NCI-H146 treated with DMSO at 0.1 percent for 48 hours (cell line): ENCODE results near the gene DDX41.

Source experiments
- DNase-seq: peaks from one replicate; lab custom pipeline; 2025; ENCODE audit not compliant: unreplicated experiment; lab: John Stamatoyannopoulos, UW

The DDX41 gene

DNA sequence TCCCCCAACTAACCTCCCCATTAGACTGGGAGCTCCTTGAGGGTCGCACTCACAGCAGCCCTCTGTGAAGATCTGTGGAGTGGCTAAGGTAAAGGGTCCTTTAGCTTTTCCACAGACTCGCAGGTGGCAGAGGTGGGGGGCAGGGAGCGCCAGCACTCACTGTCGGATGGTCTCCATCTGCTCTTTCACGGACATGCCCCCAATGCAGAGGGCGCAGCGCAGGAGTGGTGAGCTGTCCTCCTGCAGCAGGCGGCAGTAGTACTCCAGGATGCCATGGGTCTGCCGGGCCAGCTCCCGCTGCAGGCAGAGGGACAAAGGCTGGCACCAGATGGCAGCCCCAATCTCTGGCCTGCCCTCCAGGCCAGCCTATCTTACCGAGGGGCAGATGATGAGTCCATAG lies 2.2 kb downstream of the DDX41 start:
- DNase-seq: no peak

DNA sequence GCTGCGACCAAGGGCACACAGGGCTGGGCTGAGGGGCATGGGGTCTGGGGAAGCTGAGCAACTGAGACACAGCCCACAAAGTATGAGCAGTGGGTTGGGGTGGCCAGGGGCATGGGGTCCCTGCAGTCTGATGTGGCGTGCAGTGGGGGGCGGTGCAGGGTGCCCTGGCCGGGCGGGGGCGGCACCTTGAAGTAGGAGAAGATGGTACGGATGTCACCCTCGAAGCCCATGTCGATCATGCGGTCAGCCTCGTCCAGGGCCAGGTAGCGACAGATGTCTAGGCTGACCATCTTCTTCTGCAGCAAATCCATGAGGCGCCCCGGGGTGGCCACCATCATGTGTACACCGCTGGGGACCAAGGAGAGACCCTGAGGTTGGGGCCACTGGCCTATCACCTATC lies 3.3 kb downstream of the DDX41 start:
- no peak for DNase-seq

DNA sequence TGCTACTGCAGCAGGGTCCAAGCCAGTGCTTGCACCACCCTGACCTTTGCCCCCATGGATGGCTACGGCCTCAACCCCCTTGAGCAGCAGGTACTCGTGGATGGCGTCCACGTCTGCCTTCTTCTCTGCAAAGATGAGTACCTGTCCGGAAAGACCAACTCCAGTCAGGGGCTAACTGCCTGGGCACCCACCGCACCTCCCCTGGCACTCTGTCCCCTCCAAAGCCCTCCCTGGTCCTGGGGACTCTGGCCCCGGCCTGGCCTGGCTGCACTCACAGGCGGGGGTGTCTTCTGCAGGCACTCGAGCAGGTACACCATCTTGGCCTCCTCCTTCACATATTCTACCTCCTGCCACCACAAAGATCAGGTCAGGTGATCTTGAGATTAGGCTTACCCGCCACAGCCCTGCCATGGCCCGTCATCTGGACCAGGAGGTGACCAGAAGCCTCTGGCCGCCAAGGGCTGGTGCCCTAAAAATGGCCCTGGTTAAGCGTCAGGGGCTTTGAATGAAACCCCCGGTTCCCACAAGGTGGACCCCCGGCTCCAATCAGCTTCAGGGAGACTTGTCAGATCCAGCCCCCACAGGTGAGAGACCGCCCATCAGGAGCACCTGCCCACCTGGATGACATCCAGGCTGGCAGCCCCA lies 3.9 kb downstream of the DDX41 start:
- no peak for DNase-seq

DNA sequence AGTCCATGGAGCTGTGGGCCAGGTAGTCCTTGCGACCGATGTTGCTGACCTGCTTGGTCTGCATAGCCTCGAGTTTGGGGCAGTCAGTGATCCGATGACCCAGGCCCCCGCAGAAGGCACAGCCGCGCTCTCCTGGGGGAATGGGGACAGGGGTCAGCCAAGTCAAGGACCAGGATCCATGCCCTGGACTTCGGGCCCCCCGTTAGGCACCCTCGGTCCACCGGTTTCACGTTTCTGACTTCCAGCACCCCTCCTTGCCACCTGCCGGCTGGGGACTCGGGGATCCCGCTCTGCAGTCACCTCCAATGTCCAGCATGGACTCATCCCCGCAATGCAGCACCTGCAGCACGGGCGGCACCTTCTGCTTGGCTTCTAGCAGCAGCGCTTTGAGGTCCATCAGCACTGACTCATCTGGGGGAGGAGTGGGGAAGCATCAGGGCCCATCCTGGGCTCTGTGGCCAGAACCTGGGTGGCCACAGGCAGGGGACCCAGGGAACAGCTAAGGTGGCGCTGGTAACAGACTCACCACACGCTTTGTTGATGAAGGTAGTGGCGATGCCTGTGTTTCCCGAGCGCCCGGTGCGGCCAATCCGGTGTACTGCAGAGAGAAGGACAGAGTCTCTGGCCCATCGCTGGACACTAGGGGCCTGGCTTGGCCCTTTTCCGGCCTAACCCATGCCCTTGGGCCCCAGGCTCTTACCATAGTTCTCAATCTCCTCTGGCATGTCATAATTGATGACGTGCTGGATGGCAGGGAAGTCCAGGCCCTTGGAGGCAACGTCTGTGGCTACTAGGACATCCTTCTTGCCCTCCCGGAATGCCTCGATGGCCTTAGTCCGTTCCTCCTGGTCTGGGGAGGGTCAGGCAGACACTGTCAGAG lies 4.7 kb downstream of the DDX41 start:
- DNase-seq: no peak

DNA sequence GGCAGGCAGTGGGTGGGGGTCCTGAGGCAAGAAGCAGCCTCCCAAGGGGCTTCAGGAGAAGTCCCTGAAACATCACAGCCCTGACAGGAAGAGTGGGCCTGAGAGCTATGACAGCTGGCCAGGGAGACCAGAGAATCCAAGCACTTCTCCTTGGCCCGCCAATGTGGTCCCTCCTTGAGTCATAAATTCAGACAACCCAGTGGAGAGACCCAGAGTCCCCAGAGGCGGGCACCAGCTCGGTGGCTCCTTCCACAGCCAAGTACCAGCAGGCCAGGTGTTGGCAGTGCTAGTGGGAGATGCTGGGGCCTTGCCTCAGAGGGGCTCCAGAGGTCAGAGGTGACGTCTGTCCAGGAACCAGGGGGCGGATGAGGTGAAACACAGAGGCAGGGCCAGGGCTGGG lies 5.6 kb downstream of the DDX41 start:
- DNase-seq: no peak

DNA sequence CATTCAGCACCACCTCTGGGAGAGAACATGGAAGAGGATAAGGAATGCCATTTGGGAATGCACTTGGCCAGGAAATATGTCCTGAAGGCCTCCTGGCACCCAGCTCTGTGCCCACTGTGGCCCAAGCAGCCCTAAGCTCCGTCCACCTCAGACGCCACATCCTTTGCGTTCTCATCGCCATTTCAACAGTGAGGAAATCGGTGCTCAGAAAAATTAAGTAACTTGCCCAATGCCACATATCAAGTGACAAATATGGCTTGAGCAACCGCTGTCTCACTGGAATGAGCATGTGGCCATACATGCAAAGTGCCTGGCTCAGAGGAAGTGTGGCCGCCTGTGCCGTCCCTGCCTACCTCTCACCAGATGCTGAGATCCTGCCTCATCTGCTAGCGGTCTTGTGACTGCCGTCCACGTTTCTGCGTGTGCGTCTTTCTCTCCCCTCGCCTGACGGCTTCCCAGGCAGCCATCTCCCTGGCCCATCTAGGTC lies 6.2 kb downstream of the DDX41 start:
- no peak for DNase-seq

DNA sequence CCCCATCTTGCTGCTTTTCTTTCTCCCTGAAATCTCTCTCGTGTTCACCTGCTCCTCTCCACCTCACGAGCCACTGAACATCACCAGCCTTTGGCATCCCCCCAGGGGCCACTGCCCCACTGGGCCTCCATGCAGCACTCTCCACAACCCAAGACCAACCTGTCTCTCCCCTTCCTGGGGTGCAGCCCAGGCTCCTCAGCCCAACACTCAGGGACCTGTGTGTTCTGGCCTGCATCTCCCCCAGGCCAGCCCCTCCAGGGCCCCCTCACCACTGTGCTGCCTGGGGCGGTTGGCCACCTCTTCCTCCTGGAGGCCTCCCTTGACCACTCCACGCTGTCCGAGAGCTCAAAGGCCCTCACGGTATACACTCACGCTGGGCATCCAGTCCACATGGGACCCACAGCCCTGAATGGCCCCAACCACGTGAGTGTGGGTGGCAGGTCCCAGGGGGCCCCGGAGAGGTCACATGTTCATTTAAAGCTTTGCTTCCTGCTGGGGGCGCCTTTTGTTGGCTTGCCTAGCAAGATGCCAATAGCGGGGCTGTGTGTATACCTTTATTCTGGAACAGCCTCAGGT lies 6.7 kb downstream of the DDX41 start:
- DNase-seq: no peak

DNA sequence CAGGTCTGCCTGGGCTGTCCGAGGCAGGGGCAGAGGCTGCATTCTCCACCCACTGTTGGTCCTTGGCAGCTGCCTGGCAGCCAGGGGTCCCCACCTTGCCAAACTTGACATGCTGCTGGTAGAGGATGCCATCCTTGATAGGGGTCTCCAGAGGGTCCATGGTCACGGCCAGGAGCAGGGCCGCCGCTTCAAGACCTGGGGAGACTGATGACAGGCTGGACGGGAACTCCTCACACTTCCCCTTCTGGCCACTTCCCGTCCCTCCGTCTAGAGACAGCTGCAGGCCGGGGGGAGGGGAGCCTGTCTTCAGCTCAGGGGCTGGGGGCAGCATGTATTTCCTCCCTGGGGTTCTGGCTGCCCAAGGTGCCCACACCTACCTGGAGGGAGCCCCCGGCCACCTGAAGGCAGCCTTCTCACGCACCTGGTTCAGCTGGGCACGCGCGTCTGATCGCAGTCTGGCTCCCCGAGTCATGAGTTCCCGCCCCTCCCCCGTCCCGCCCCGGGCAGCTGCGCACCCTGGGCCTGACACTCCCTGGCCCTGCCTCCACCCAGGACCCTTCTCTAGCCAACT lies 7.3 kb downstream of the DDX41 start, which contains the start of gene DOK3:
Gene DOK3 (minus strand): TSS at position 446 of the 571 bp plus-strand sequence. CDS start 286 bp downstream, at position 160.
- DNase-seq: no peak

DNA sequence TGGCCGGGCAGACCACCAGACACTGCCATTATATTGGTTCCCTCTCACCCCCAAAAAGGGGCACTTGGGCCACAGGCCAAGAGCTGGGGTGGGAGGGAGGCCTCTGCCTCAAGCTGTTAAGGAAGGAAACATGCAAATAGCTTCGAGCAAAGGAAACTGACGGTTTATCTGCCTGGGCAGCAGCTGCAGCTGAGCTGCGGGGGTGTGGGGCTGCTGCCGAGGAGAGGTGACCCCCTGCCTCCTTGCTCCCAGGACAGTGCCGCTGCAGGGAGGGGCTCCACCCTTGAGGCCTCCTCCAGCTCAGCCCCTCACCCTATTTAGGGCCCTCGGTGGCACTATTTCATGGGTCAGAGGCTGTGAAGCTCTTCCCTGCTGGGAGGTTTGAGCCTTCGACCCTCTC lies 7.9 kb downstream of the DDX41 start:
- DNase-seq: no peak

DNA sequence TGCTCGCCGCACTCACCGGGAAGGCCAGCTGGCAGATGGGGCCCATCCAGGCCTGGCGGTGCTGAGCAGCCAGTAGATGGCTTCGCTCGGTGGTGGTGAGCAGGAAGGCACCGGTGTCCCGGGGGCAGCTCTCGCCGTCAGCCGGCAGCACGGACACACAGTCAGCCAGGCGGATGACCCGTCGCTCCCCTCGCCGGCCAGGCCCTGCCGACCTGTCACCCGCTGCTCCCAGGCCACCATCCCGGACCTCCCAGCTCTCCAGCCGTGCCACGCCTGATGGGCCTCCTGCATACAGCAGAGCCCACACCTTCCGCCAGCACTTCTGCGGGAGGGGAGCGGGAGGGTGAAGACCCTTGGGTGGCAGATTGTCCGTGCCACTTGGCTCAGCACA lies 8.5 kb downstream of the DDX41 start:
- DNase-seq: no peak

DNA sequence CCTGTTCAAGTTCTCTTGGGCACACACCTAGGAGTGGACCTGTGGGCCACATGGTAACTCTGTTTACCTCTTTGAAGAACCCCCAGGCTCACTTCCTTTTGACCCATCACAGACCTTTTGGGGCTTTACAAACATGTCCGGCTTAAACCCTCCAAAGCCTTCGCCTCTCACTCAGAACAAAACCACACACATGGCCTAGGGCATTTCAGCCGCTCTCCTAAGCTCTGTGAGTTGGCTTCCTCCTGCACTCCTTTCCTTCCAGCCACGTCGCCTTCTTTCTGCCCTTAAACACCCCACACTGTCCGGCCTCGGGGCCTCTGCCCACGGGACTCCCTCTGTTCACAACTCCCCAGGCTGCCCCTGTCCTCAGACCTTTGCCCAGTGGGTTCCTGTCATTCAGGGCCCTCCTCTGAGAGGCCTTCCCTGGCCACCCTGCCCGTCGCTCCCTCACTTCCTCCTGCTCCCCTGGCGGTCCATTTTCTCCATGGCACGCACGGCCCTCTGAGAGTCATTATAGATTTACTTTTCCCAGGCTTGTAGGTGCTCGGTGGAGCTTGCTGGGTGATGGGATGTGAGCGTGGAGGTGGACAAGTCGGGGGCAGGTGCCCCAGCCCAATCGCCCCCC lies 9.1 kb downstream of the DDX41 start:
- no peak for DNase-seq

DNA sequence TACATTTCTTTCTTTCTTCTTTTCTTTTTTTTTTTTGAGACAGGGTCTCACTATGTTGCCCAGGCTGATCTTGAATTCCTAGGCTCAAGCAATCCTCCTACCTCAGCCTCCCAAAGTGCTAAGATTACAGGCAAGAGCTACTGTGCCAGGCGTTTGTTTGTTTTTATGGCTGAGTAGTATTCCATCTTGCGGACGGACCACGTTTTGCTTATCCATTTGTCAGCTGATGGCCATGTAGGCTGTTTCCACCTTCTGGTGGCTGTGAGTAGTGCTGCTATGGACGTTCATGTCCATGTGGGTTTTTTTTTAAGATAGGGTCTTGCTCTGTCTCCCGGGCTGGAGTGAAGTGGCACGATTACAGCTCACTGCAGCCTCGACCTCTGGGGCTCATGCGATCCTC lies 9.6 kb downstream of the DDX41 start:
- DNase-seq: no peak

DNA sequence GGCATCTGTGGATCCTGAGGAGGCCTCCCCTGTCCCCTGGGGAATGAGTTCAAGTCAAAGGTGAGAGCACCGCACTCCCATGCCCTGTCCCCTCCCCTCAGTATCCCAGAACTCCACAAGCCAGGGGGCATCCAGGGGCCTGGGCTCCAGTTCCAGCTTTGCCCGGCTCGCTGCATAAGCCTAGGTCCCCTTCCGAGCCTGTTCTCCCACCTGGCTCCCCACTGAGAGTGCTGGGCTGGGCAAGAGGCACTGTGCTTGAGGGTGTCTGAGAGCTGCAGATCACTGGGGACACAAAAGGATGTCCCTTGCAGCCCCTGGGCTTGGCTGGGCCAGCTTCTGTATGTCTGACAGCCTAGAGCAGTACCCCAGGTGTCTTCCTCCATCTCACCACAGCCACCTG lies 11.7 kb downstream of the DDX41 start:
- no peak for DNase-seq

DNA sequence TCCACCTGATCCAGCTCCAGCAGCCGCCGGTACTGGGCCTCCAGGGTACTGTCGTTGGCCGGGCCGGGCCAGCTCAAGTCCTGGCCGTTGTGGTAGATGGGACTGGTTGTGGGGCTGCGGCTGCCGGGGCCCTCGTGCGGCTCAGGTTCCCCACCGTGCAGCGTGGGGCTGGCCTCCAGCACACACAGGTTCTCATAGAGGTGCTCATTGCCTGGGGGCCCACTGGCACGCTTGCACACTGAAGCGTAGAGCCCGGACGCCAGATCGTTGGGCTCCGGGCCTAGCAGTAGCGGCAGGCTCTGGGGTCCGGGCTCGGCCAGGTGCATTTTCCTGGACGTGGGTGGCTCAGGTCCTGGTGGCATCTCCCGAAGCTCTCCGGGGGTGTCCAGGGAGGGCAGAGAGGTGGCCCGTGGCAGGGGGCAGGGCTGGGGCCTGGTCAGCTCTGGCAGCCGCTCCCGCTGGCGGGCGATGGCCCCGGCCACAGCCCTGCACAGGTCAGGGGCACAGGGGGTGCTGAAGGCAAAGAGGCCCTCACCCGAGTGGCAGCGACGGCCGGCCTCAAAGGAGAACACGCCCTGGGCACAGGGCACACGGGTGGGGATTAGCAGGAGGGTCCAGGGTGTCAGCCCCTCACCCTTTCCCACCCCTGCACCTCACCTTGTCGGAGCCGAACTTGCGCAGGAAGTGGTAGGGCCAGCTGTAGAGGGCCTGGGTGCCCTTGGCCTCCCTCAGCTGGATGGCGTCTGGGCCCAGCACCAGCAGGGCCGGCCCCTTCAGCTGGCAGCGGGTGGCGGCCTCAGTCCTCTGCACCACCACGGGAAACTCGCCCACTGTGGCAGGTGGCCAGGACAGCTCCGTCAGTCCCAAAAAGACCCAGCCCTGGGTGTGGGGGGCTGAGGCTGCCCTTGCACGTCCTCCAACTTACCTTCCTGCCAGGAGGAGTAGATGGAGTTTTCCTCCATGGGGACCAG lies 12.4 kb downstream of the DDX41 start:
- no peak for DNase-seq

DNA sequence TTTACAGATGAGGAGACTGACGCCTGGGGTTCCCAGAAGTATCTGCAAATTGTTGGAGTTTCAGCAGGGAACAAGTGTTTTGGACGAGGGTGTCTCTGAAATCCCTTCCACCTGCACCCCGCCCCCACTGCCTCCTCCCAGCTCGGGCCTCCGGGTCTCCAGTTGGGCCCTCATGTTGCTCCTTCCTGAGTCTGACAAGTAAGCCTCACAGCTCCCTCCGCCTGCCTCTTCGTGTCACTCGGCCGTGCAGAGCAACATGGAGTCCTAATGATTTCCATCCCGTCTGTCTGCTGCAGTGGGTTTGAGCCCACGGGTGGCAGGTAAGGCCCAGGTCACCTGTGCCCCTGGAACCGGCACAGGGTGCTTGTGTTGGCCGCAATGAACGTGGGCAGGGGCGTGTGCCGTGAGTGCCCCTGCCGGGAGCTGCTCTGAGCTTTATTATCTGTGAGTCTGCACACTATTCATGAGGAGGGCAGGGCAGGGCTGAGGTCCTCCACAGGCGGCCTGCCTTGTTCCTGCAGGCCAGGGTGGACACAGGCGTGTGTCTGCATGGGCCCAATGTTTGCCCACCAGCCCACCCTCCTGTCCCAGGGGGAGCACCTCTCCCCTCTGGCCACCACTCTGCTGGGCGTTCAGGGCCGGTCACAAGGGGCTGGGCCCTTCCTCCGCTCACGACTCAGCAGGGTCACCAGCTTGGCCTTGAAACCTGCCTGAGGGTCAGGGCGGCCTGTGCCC lies 13.2 kb downstream of the DDX41 start:
- no peak for DNase-seq

DNA sequence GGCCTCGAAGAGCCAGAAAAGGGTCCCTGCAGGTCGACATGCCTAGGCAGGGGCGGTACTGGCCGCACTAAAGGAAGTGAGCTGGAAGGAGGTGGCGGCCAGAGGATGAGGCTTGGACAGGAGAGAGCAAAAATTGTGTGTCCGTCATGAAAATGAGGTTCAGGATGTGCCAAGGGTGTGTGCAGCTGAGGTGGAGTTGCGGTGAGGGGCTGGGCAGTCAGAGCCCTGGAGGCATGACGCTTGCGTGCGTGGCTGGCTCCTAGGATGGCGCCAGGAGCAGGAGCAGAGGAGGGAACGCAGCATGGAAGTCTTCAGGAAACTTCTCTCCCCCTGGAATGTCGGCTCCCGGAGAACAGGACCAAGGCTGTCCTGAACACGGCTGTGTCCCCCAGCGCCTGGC lies 13.9 kb downstream of the DDX41 start:
- no peak for DNase-seq

DNA sequence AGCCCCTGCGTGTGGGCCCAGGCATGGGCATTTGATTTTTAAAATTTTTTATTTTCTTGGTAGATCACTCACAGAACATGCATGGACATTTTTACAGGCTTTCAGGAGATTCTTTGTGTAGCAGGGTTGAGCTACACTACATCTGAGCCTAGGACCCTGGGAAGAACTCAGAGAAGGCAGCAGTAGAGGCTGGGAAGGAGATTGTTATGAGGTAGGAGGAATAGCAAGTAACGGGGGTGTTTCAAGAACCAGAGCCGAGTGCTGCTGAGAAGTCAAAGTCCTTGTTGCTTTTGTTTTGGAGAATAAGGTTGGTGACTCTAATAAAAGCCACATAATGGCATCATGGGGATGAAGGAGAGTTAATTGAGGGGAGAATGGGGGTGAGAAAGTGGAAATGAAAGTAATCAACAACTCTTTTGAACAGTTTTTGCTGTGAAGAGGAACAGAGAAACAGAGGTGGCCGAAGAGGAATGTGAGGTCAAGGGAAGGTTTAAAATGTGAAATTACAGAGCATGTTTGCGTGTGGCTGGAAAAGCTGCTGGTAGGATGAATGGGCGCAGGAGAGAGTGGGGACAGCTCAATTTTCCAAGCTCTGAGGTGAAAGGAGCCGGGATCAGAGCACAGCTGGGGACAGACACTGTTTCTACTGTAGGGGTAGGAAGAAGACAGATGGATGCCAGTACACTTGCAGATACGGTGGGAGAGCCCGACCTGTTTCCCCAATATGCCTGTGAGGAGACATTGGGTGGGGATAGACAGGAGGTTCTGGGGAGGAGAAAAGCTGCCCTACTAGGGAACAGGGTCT lies 14.7 kb downstream of the DDX41 start:
- no peak for DNase-seq

DNA sequence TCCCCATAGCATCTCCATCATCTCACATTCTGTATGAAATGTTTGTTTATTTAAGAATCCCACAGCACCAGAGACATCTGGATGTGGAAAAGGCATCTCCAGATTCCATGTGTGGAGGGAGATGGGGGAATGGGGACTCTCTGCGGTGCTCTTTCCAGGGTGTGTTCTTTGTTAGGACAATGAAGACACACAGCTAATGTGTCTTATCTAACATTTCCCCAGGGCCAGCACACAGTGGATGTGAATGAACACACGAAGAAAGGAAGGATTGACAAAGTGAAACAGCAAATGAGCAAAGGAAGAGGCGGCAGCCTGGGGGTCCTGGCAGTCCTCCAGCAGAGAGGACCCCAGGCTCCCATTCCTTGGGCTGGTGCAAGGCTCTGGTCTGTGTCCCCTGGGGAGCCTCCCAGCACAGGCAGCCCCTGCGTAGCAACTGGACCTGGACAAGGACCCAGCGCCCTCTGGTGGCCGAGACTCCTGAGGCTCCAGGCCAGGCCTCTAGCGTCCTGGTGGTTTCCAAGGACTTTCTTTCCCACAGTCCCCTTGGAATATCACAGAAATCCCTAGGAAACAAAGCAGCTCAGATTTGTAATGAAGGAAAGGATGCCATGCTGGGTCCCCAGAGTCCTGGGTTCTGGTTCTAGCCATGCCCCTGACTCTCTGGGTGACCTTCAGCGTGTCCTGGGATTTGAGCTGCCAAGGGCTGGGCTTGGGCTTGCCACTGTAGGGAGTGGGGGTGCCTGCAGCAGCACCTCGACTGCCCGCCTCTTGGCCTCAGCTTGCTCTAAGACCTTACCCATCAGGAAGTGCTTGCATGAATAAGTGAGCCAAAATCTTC lies 15.9 kb downstream of the DDX41 start:
- DNase-seq: peak; percentile 26
